Epithelial cell of proximal tubule (primary cell): ENCODE data around the gene PPP2R5A. TPM values are rescaled to one million over a fixed set of nuclear protein-coding genes. Genes with fewer than 3 reads are reported as not detected.
"Not testable (repeated sequence)": the region's sequence is repeated elsewhere in the genome, so short reads cannot be mapped to it uniquely, and the experiment has no call there.

Experiments
- DNase-seq: peaks from one replicate; pipeline ENCODE4 v3.0.0-alpha.2; 2011; ENCODE audit warnings: low read depth
- H3K4me3 ChIP-seq: 2 replicates; pipeline ENCODE4 v1.5.1; 2011; ENCODE audit warnings: low read depth, mild to moderate bottlenecking, low read length
- CTCF ChIP-seq: conservative IDR thresholded peaks from 2 replicates; pipeline ENCODE4 v1.5.1; 2012; ENCODE audit warnings: low read depth, mild to moderate bottlenecking, low read length
- total RNA-seq: library from RNA; depleted of rRNA; stranded (reverse); fragments of >200 nt; gene quantifications from 2 replicates; pipeline ENCODE4 v1.2.3, GENCODE V29; 2015

The PPP2R5A gene
- total RNA-seq, 1 donor from 2014 or later = 31.2 TPM

DNA sequence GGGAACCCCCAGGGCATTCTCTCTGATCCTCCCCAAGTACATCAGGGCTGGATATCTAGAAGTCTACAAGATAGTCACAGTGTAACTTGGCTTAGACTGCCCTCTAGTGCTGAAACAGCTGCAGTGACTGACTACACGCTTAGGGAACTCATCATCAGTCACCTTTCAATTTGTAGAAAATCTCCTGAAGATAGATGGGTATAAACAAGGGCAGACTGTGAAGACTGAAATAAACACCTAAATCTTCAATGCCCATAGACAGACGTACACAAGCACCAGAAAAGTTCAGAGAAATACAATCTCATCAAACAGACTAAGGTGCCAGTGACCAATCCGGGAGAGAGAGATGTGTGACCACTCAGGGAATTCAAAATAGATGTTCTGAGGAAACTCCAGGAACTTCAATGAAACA, 82.9 kb downstream of the PPP2R5A start:
- peak; percentile 98 for TF ChIP-seq CTCF
- DNase-seq = peak; percentile 23
- H3K4me3 ChIP-seq = no peak overlapping the region

DNA sequence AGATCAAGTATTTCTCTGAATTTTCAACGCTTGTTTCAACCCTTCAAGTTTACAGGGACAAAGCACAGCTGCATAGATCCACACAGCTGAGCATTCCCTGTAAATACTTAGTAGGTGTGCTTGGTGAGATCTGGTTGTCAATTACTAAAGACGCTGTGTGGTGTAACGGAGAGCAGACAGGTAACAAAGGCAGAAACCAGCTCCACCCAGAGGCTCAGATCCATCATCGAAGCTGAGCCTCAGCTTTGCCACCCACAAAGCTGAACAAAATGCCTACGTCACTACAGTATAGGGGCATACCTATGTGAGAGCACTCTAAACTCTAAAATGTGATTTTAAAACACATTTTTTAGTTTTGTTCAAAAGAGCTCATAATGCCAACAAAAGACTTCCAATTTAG, 90.8 kb downstream of the PPP2R5A start:
- no peak for TF ChIP-seq CTCF
- H3K4me3 ChIP-seq = no peak overlapping the region
- no peak for DNase-seq

DNA sequence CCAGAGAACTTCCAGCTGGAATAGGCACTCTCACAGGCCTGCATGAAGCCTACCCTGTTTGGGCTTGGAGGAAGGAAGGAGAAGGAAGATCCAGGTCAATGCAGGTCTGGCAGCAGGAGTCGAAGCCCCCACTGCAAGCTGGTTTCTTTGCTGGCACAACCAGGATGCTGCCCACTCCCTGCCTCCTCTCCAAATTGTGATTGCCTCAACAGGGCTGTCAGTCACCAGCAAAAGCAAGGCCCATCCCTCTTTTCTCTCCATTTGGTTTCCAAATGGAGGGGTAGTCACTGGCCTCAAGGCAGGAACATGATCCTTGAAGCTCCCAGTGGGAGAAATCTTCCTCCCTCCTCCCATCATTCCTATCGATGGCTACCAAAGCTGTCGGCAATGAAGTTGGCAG, 92.4 kb downstream of the PPP2R5A start:
- H3K4me3 ChIP-seq = no peak overlapping the region
- TF ChIP-seq CTCF = no peak
- DNase-seq = no peak

DNA sequence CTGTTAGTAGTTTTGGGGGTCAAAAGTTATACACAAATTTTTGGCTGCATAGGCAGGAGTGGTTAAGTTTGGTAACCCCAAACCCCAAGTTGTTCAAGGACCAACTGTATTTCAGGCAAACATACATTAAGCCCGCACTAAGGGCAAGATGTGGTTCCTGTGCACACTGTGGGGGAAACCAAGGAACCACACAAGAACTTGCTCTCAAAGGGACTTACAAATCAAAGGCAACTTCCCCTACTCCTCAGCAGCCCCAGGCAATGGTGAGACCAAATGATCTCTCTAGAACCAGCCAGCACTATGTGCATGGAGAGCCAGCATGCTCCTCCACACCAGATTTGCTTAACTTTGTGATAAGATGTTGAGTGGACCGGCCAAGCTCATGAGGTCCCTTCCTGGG, 94.2 kb downstream of the PPP2R5A start:
- no peak for TF ChIP-seq CTCF
- no peak overlapping the region for H3K4me3 ChIP-seq
- DNase-seq = no peak

DNA sequence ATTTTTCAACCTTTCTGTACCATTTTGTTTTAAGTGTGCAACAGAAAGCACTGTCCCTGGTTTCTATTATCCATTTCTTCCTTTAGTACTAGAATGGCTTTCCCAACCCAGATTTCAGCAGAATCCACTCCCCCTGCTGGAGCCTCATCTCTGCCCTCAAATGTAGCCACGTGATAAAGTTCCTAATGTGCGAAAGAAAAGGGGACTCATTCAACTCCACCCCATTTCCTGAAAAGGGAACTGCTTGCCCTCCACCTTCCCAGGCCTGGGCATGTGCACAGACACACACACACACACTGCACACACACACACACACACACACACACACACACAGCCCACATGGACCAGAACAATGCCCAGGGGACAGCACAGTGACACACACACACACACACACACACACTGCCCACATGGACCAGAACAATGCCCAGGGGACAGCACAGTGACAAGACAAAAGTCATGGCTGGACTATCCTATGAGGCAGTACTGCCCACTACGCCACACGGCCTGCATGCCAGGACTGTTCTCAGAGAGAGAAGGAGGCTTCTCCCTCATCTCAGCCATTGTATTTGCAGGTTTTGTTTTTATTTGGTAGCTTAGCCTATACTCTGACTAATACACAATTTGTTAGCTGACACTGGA, 96.3 kb downstream of the PPP2R5A start:
- peak; percentile 16 for TF ChIP-seq CTCF
- no peak overlapping the region for H3K4me3 ChIP-seq
- no peak for DNase-seq

GRCh38 chr1:212386029-212386428, 100.8 kb downstream of the PPP2R5A start:
- H3K4me3 ChIP-seq = no peak overlapping the region
- no peak for TF ChIP-seq CTCF

GRCh38 chr1:212388985-212389716, 103.9 kb downstream of the PPP2R5A start:
- H3K4me3 ChIP-seq = no peak overlapping the region
- no peak for TF ChIP-seq CTCF
- DNase-seq = no peak

More at GRCh38 chr1:212386029-212386428, 100.8 kb downstream of the PPP2R5A start:
- no peak for DNase-seq

GRCh38 chr1:212395678-212396437, 110.6 kb downstream of the PPP2R5A start:
- not testable (repeated sequence) for DNase-seq

More at GRCh38 chr1:212395678-212396437, 110.6 kb downstream of the PPP2R5A start:
- not testable (repeated sequence) for H3K4me3 ChIP-seq
